ENCODE results near the gene CDKN2A. TPM values are rescaled to one million over a fixed set of nuclear protein-coding genes. Genes with fewer than 3 reads are reported as not detected.

Gene CDKN2A
- total RNA-seq, 1 donor from 2014 or later: not detected

- H3K27ac Mint-ChIP-seq (ENCODE audit: unreplicated experiment): peak overlapping the region; percentile 34
- peak overlapping the region; percentile 87 for H3K4me3 Mint-ChIP-seq (ENCODE audit: unreplicated experiment)
- no peak for DNase-seq
These were observed 14.2 kb upstream of the CDKN2A start for GRCh38 chr9:22008384-22008716.

GRCh38 chr9:22005702-22006606 lies 11.8 kb upstream of the CDKN2A start:
- Mint-ChIP-seq H3K9me3 (ENCODE audit: unreplicated experiment) (peaks cover 10% of the 10 kb centered on the region), H3K27me3 (ENCODE audit: unreplicated experiment) (peaks cover 23% of the 10 kb centered on the region), H3K27ac (ENCODE audit: unreplicated experiment) (no peak overlapping the region), H3K36me3 (ENCODE audit: unreplicated experiment) (no peaks in the 10 kb centered on the region), H3K4me3 (ENCODE audit: unreplicated experiment) (peak overlapping the region; percentile 87), H3K4me1 (ENCODE audit: low read depth, unreplicated experiment) (peaks cover 9% of the 10 kb centered on the region)
- TF ChIP-seq CTCF (IDR thresholded peaks at IDR 0.05; ENCODE audit: partially characterized antibody, unreplicated experiment): no peak
- DNase-seq: no peak

More at GRCh38 chr9:22008384-22008716, 14.2 kb upstream of the CDKN2A start:
- peaks cover 23% of the 10 kb centered on the region for H3K27me3 Mint-ChIP-seq (ENCODE audit: unreplicated experiment)
- peaks cover 9% of the 10 kb centered on the region for H3K4me1 Mint-ChIP-seq (ENCODE audit: low read depth, unreplicated experiment)
- peaks cover 10% of the 10 kb centered on the region for H3K9me3 Mint-ChIP-seq (ENCODE audit: unreplicated experiment)
- no peaks in the 10 kb centered on the region for H3K36me3 Mint-ChIP-seq (ENCODE audit: unreplicated experiment)
- TF ChIP-seq CTCF (IDR thresholded peaks at IDR 0.05; ENCODE audit: partially characterized antibody, unreplicated experiment): no peak

GRCh38 chr9:22005021-22005701 lies 11.0 kb upstream of the CDKN2A start:
- H3K27ac Mint-ChIP-seq (ENCODE audit: unreplicated experiment): no peak overlapping the region

GRCh38 chr9:22002038-22002437 lies 7.8 kb upstream of the CDKN2A start:
- H3K27me3 Mint-ChIP-seq (ENCODE audit: unreplicated experiment): peaks cover 23% of the 10 kb centered on the region
- H3K36me3 Mint-ChIP-seq (ENCODE audit: unreplicated experiment): no peaks in the 10 kb centered on the region
- no peak overlapping the region for H3K4me3 Mint-ChIP-seq (ENCODE audit: unreplicated experiment)
- peaks cover 7% of the 10 kb centered on the region for H3K9me3 Mint-ChIP-seq (ENCODE audit: unreplicated experiment)
- no peak for TF ChIP-seq CTCF (IDR thresholded peaks at IDR 0.05; ENCODE audit: partially characterized antibody, unreplicated experiment)
- H3K27ac Mint-ChIP-seq (ENCODE audit: unreplicated experiment): no peak overlapping the region
- H3K4me1 Mint-ChIP-seq (ENCODE audit: low read depth, unreplicated experiment): peaks cover 9% of the 10 kb centered on the region
- DNase-seq: no peak

More at GRCh38 chr9:22005021-22005701, 11.0 kb upstream of the CDKN2A start:
- H3K9me3 Mint-ChIP-seq (ENCODE audit: unreplicated experiment): peaks cover 10% of the 10 kb centered on the region
- no peaks in the 10 kb centered on the region for H3K36me3 Mint-ChIP-seq (ENCODE audit: unreplicated experiment)
- no peak for DNase-seq
- H3K4me1 Mint-ChIP-seq (ENCODE audit: low read depth, unreplicated experiment): peaks cover 9% of the 10 kb centered on the region
- H3K4me3 Mint-ChIP-seq (ENCODE audit: unreplicated experiment): peak overlapping the region; percentile 87
- TF ChIP-seq CTCF (IDR thresholded peaks at IDR 0.05; ENCODE audit: partially characterized antibody, unreplicated experiment): peak; percentile 6
- peaks cover 22% of the 10 kb centered on the region for H3K27me3 Mint-ChIP-seq (ENCODE audit: unreplicated experiment)

GRCh38 chr9:21998026-21998425 lies 3.8 kb upstream of the CDKN2A start:
- Mint-ChIP-seq H3K27ac (ENCODE audit: unreplicated experiment) (no peak overlapping the region), H3K36me3 (ENCODE audit: unreplicated experiment) (no peaks in the 10 kb centered on the region), H3K4me1 (ENCODE audit: low read depth, unreplicated experiment) (no peaks in the 10 kb centered on the region), H3K9me3 (ENCODE audit: unreplicated experiment) (no peaks in the 10 kb centered on the region), H3K27me3 (ENCODE audit: unreplicated experiment) (peaks cover 21% of the 10 kb centered on the region), H3K4me3 (ENCODE audit: unreplicated experiment) (no peak overlapping the region)
- TF ChIP-seq CTCF (IDR thresholded peaks at IDR 0.05; ENCODE audit: partially characterized antibody, unreplicated experiment): no peak
- DNase-seq: no peak

Data from glutamatergic neuron (in vitro differentiated cells).